Left lung (tissue), 10 donors: ENCODE measurements around the gene CCDC158. TPM values are rescaled to one million over a fixed set of nuclear protein-coding genes. Genes with fewer than 3 reads are reported as not detected.
"Not testable (repeated sequence)": the region's sequence is repeated elsewhere in the genome, so short reads cannot be mapped to it uniquely, and the experiment has no call there.

ENCODE experiments used
- ATAC-seq: fragments of 200-7000 bp; cut with Tn5 transposase; one replicate; pipeline ENCODE4 v1.9.1; 2020; ENCODE audit warnings: moderate library complexity
- DNase-seq, 4 donors: peaks; one replicate each; pipeline ENCODE4 v3.0.0-alpha.2; 2013 to 2020
- H3K27ac ChIP-seq, 2 donors: fragments of 200-600 bp; sonication (generic) in 1 of 2; one replicate each; pipeline versions ENCODE4 v1.5.0 to v1.8.0; 2020 to 2021
- H3K27me3 ChIP-seq, 2 donors: fragments of 200-600 bp; sonication (generic) in 1 of 2; one replicate each; pipeline versions ENCODE4 v1.5.0 to v1.8.0; 2020 to 2021
- H3K36me3 ChIP-seq, 2 donors: fragments of 200-600 bp; sonication (generic) in 1 of 2; one replicate each; pipeline versions ENCODE4 v1.5.0 to v1.8.0; 2020 to 2021
- H3K4me1 ChIP-seq, 2 donors: fragments of 200-600 bp; one replicate each; pipeline ENCODE4 v1.8.0; 2021
- H3K4me3 ChIP-seq, 2 donors: fragments of 200-600 bp; sonication (generic) in 1 of 2; one replicate each; pipeline versions ENCODE4 v1.5.0 to v1.8.0; 2020 to 2021; ENCODE audit warnings: mild to moderate bottlenecking in 1 of 2
- H3K9me3 ChIP-seq, 2 donors: fragments of 200-600 bp; sonication (generic) in 1 of 2; one replicate each; pipeline versions ENCODE4 v1.5.0 to v1.8.0; 2020 to 2021
- intact Hi-C, 2 donors: fragments of 100-400 bp; cut with DNase I; formaldehyde crosslinking; loops; one replicate each; pipeline versions ENCODE4 v1.11.2 to v1.14.2; 2022
- polyA plus RNA-seq, 6 donors: library from polyadenylated mRNA; unstranded; fragments of 120-200 nt; gene quantifications; one replicate each; pipeline ENCODE4 v1.2.1, GENCODE V29; 2013; ENCODE audit not compliant: insufficient read length in 6 of 6
- total RNA-seq, 2 donors: library from RNA; stranded (reverse); fragmentation: NEBNext Ultra II Directional; extraction: Animal tissue kit (Norgen Biotek cat#: 25700); gene quantifications; one replicate each; pipeline ENCODE4 v1.2.1, GENCODE V29; 2021
- TF ChIP-seq, protein P1 (sequence below), 2 donors: fragments of 200-600 bp; sonication (generic) in 1 of 2; IDR thresholded peaks; one replicate each; pipeline versions ENCODE4 v1.5.0 to v1.8.0; 2021; ENCODE audit warnings: antibody characterized with exemption in 2 of 2
- donor health status: DM: no; HTN: yes; CAD: no.
- donor health status: DM: no; HTN: no; CAD: no.

CCDC158 gene
- total and polyA plus RNA-seq, 8 donors, result 0.47 to 1.6 (median 0.84) TPM

- Histone ChIP-seq H3K36me3 (no peaks in the 10 kb centered on the region), H3K4me3 (no peak overlapping the region), H3K9me3 (peaks cover 0 to 12% of the 10 kb centered on the region in 2 donors), H3K27ac (peak overlapping the region; percentile 8 to 20), H3K27me3 (no peaks in the 10 kb centered on the region), H3K4me1 (no peaks in the 10 kb centered on the region)
- ATAC-seq (peak; percentile 53), DNase-seq (no peak)
- intact Hi-C loops, result no loop called here
- TF ChIP-seq, protein P1, sequence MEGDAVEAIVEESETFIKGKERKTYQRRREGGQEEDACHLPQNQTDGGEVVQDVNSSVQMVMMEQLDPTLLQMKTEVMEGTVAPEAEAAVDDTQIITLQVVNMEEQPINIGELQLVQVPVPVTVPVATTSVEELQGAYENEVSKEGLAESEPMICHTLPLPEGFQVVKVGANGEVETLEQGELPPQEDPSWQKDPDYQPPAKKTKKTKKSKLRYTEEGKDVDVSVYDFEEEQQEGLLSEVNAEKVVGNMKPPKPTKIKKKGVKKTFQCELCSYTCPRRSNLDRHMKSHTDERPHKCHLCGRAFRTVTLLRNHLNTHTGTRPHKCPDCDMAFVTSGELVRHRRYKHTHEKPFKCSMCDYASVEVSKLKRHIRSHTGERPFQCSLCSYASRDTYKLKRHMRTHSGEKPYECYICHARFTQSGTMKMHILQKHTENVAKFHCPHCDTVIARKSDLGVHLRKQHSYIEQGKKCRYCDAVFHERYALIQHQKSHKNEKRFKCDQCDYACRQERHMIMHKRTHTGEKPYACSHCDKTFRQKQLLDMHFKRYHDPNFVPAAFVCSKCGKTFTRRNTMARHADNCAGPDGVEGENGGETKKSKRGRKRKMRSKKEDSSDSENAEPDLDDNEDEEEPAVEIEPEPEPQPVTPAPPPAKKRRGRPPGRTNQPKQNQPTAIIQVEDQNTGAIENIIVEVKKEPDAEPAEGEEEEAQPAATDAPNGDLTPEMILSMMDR (IDR thresholded peaks at IDR 0.05), result no peak
Measured at GRCh38 chr4:76458825-76459224, 37.9 kb upstream of the CCDC158 start.

GRCh38 chr4:76458297-76458696, 37.4 kb upstream of the CCDC158 start:
- H3K27me3 ChIP-seq, result no peaks in the 10 kb centered on the region
- H3K4me3 ChIP-seq, result no peak overlapping the region
- H3K27ac ChIP-seq, result peak overlapping the region in 1 of 2 donors; percentile 20
- H3K9me3 ChIP-seq, result peaks cover 0 to 6% of the 10 kb centered on the region in 2 donors
- H3K4me1 ChIP-seq, result no peaks in the 10 kb centered on the region
- no peaks in the 10 kb centered on the region for H3K36me3 ChIP-seq
- no peak for ATAC-seq
- intact Hi-C loops, result no loop called here
- DNase-seq, result no peak
- TF ChIP-seq, protein P1 (IDR thresholded peaks at IDR 0.05), result no peak

DNA sequence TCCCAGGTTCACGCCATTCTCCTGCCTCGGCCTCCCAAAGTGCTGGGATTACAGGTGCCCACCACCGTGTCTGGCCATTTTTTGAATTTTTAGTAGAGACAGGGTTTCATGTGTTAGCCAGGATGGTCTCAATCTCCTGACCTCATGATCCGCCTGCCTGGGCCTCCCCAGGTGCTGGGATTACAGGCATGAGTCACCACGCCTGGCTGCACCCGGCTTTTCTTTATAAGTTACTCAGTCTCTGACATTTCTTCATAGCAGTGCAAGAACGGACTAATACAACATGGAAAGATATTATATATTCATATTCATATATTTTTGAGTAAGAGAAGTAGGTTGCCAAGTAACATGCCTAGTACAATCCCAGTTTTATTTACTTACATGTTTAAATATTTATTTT, 36.9 kb upstream of the CCDC158 start:
- Histone ChIP-seq H3K4me1 (no peaks in the 10 kb centered on the region), H3K36me3 (no peaks in the 10 kb centered on the region), H3K27ac (no peak overlapping the region), H3K27me3 (no peaks in the 10 kb centered on the region), H3K4me3 (no peak overlapping the region), H3K9me3 (peaks cover 0 to 2% of the 10 kb centered on the region in 2 donors)
- intact Hi-C loops, result no loop called here
- DNase-seq (no peak), ATAC-seq (no peak)
- TF ChIP-seq, protein P1 (IDR thresholded peaks at IDR 0.05), result no peak

- H3K27ac ChIP-seq, H3K36me3 ChIP-seq, intact Hi-C loops, H3K4me3 ChIP-seq, H3K4me1 ChIP-seq, H3K27me3 ChIP-seq, H3K9me3 ChIP-seq, ATAC-seq, DNase-seq: not testable (repeated sequence)
Measured at GRCh38 chr4:76454073-76454472, 33.1 kb upstream of the CCDC158 start.

DNA sequence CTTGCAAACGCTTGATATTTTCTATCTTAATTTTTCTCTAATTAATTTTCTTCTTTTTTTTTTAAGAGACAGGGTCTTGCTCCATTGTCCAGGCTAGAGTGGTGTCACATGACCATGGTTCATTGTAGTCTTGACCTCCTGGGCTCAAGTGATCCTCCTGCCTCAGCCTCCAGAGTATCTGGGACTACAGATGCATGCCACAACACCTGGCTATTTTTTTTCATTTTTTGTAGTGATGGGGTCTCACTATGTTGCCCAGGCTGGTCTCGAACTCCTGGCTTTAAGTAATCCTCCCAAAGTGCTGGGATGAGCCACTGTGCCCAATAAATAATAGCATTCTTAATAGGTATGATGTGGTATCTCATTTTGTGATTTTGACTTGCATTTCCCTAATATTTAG, 32.3 kb upstream of the CCDC158 start:
- Histone ChIP-seq H3K9me3 (no peaks in the 10 kb centered on the region), H3K27ac (no peak overlapping the region), H3K4me3 (no peak overlapping the region), H3K36me3 (no peaks in the 10 kb centered on the region), H3K27me3 (no peaks in the 10 kb centered on the region), H3K4me1 (no peaks in the 10 kb centered on the region)
- intact Hi-C loops, result no loop called here
- TF ChIP-seq, protein P1 (IDR thresholded peaks at IDR 0.05), result no peak
- DNase-seq (no peak), ATAC-seq (no peak)

GRCh38 chr4:76449833-76450232, 28.9 kb upstream of the CCDC158 start:
- DNase-seq, result no peak
- H3K27ac ChIP-seq, result no peak overlapping the region
- peak; percentile 25 for ATAC-seq

More at GRCh38 chr4:76449833-76450232, 28.9 kb upstream of the CCDC158 start:
- Histone ChIP-seq H3K36me3 (no peaks in the 10 kb centered on the region), H3K4me1 (no peaks in the 10 kb centered on the region), H3K4me3 (no peak overlapping the region), H3K9me3 (no peaks in the 10 kb centered on the region), H3K27me3 (no peaks in the 10 kb centered on the region)
- intact Hi-C loops, result no loop called here
- TF ChIP-seq, protein P1 (IDR thresholded peaks at IDR 0.05), result no peak
